HG03196 (cell line): Measurements from ENCODE around the gene TTK.

Experiments used
- ATAC-seq: cut with Tn5 transposase; IDR thresholded peaks from one replicate; pipeline ENCODE4 v1.9.1; 2021; ENCODE audit not compliant: unreplicated experiment

The TTK gene

DNA sequence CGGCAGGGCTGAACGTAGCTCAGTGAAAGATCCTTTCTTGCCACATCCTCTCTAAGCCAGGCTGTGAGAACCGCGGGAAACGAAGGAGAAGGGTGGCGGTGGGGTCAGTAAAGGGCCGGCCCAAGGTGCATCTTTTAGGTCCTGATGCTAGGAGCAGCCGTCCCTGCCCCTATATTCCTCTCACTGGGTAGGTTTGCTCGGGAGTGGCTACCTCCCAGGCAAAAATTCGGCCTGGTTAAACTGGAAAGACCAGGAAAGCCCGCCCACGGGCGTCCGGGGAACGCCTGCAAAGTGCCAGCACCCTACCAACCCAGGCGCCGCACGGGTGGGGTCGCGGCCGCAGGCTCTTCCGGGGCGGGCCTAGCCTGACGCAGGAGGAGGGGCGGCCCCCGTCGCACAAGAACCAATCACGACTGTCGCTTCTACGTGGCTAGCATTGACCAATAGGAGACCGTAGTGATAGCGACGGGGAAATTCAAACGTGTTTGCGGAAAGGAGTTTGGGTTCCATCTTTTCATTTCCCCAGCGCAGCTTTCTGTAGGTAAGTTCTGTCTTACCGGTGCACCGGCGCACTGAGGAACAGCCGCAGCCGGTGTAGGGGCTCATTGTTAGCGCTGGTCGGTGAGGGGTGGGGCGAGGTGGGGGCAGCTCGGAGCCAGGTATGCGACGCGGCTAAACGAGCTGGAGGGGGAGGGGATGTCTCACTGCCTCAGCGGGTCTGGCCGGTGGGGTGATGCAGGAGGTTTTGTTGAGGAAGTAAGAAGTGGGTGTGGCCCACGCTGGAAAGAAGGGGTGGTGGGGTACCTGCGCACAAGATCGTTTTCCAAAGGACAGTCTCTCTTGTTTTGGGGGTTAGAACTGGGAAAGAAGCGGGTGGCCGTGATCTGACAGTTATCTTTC, at the start of gene TTK:
Gene TTK (plus strand): TSS at position 477 of the 900 bp plus-strand sequence. CDS start 1,195 bp downstream, outside the sequence.
- peak; percentile 100 for ATAC-seq

DNA sequence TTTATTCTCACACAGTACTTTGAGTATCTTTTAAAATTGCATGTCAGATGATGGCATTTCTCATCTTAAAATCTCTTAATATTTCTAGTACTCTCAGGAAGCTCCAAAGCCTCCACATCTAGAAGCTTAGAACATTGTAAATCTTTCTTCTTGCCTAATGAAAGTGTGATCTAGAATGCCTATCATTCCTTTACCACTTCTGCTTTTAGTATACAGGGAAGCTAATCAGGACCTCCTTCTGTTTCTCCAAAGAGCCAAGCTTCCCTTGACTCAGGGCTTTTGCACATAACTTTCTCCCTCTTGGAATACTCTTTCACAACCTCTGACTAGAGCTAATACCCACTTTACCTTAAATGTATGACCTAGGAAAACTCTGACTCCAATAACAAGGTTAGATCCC, 49.6 kb upstream of the TTK start:
- no peak for ATAC-seq

DNA sequence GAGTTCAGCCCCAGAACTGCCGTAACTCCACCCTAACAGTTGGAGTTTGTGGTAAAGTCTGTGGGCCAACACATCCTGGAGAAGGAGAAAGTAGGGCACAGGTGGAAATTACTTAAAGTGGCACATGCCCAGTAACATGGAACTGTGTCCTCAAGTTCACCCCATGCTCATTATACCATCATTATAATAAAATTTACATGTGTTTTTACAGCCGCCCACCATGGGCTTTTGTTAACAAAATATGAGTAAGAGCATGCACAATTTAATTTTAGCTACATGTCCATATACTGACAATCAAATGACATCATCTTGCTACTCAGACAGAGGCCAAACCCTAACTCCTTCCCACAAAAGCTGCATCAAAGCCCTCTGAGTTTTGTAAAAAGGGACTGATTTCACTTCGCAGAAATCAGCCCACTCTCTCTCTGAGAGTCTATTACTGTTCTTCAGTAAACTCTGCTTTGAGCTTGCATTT, 39.8 kb upstream of the TTK start:
- no peak for ATAC-seq

DNA sequence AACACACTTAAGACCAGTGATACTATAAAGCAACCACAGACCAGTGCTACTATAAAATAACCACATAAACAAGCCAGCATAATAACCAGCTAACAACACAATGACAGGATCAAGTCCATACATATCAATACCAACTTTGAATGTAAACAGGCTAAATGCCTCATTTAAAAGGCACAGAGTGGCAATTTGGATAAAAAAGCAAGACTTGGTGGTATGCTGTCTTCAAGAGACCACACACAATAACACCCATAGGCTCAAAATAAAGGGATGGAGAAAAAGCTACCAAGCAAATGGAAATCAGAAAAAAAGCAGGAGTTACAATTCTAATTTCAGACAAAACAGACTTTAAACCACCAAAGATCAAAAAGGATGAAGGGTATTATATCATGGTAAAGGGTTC, 37.3 kb upstream of the TTK start:
- no peak for ATAC-seq

DNA sequence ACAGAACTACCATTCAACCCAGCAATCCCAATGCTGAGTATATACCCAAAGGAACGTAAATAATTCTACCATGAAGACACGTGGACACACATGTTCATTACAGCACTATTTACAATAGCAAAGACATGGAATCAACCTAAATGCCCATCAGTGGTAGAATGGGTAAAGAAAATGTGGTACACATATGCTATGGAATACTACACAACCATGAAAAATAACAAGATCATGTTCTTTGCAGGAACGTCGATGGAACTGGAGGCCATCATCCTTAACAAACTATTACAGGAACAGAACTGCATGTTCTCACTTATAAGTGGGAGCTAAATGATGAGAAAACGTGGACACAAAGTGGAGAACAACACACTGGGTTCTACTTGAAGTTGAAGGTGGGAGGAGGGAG, 34.7 kb upstream of the TTK start:
- ATAC-seq: no peak

DNA sequence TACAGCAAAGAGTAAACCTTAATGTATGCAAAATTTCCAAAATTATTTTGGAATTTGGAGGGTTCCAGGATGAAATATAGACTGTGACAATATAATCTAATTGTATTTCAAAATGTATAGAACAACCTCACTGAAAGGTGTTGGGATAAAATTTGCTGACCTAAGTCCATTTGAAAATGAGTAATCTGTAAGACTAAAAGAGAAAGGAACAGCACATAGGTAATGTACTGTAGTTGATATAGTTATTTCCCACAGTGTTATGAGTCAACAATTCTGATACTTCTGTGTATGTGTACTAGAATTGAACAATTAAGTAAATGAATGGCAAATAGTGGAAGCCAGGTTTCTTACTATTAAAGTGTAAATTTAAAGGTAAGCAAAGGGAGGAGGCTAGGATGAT, 33.3 kb upstream of the TTK start:
- ATAC-seq: no peak

DNA sequence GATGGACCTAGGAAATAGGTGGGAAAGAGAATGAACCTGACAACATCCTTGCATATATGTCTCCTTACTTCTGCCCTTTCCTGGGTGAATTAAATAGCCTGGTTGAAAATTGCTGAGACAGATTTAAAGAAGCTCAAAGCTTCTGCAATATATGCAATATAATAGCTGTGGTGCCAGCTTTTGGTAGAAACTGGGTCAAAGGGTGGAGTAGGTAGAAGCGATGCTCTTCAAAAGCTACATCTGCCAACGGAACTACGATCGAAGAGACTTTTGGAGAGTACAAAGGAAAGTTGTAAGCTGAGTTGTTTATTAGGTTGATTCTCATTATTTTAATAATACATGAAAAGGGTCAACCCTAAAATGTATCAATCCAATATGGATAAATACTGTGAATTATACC, 22.8 kb upstream of the TTK start:
- ATAC-seq: no peak

DNA sequence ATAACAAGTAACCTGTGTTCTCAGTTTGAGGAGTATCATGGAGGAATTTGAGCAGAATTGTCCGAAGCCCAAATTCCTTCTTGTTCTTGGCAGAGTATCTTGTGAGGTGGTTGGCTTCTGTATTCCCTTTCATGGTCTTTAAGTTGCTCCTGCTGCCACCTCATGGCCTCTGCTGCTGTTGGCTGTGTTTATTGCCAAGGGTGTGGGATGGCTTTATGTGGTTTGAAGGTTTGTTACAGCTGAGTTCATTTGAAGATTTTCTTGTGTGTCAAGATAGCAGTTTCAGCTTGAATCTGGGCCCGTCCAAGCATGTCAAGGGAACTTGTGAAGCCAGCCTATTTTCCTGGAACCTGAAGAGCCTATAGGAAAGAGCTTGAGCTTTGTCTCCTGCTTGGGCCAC, 20.2 kb upstream of the TTK start:
- ATAC-seq: peak; percentile 56

DNA sequence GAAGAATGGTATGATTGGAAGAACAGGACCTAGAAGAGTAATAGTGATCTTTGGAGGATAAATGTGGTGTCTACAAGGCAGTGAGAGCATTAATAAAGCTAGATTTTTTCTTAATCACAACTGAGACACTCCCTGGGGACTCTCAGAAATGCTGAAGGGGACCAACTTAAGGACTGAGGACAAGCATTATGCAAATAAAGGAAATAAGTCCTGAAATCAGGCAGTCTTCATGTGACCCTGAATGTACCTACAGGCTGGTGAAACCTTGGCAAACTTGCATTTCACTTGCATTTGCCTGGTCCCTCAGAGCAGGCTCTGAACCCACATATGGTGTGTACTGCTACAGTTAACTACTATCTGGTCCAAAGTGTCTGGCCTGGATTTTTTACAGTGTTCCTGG, 19.3 kb upstream of the TTK start:
- ATAC-seq: no peak

DNA sequence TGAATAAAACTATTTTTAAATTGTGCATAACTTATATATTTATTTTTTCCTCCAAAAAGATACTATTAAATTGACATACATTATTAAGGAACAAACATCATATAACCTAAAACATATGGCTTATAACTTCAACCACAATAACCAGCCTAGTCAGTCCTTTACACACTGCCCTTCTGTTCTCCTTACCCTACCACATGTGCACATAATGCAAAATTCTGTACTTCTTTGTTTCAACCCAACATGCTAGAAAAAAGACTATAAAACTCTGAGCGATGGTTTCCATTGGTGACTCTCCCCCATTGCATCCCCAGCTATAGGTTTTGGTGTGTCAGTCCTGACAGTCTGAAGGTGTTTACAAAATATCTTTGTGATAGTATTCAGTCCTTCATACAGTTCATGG, 14.8 kb upstream of the TTK start:
- ATAC-seq: no peak

DNA sequence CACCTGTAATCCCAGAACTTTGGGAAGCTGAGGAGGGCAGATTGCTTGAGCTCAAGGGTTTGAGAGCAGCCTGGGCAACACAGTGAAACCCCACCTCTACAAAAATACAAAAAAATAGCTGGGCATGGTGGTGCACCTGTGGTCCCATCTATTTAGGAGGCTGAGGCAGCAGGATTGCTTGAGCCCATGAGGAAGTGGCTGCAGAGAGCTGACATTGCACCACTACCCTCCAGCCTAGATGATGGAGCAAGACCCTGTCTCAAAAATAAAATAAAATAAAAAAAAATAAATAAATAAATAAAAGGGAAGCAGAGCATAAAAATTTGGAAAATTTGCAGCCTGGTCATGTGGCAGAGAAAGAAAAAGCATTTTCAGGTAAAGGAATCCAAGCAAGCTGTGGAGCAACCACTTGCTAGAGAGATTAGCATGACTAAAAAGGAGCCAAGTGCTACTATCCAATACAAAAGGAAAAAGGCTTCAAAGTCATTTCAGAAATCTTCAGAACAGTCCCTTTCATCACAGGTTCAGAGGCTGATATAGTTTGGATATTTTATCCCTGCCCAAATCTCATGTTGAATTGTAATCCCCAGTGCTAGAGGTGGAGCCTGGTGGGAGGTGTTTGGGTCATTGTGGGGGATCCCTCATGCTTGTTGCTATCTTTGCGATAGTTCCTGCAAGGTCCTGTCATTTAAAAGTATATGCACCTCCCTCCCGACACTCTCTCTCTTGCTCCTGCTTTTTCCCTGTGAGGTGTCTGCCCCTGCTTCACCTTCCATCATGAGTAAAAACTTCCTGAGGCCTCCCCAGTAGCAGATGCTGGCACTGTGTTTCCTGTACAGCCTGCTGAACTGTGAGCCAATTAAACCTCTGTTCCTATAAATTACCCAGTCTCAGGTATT, 11.2 kb upstream of the TTK start:
- no peak for ATAC-seq

DNA sequence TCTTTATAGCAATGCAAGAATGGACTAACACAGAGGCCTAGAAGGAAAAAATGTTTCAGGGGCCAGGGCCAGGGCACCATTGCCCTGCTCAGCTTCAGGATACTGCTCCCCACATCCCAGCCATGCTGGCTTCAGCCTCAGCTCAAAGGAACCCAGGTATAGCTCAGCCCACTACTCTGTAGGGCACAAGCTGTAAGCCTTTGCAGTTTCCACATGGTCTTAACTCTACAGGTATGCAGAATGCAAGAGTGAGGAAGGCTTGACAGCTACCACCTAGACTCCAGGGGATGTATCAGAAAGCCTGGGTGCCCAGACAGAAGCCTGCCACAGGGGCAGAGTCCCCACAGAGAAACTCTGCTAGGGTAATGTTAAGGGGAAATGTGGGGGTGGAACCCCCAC, 10.5 kb upstream of the TTK start:
- ATAC-seq: no peak

DNA sequence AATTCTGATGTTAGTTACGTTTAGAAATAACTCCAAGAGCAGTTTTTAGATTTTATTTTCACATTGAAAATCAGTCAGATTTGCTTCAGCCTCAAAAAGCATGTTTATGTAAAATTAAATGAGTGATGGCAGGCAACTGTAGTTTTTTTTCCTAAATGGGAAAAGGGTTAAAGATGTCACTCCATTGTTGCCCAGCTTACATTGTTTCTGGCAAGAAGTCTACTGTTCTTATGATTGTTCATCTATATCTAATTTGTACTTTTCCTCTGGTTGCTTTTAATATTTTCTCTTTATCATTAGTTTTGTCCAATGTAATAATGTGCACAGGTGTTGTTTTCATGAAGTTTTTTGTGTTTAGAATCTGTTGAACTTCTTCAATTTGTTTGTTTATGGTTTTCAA, 6.7 kb upstream of the TTK start:
- no peak for ATAC-seq

DNA sequence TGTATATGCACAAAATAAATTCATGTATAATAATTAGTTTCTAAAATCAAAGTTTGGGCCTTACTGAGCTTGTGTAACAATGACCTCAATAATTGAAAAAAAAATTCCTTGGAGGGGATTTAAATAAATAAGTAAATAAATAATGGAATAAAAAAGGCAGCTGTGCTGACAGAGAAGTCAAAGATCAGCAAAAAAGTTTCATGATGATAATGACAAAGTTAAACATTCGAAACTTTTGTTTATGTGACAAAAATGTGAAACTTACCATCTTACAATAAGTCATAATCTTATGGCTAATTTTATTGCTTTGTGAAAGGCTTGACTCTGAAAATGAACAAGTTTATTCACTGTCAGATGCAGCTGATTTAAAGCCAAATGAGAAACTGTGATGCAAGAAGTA, 3.1 kb upstream of the TTK start:
- no peak for ATAC-seq

DNA sequence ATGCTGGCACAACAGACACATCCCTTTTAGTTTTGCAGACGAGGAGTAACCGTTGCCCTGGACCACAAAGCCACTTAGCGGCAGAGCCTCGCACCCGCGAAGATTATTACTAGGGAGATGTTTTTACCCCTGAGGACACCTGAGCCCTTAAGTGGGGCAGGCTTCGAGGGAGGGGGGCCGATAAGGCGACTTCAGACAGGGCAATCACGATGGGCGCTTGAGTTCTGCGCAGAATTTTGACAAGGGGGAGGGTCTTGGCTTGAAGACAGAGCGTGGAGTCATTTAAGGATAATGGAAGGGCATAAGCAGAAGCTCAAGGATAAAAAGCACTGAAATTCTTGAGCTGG, 650 bp upstream of the TTK start:
- ATAC-seq: peak; percentile 8

DNA sequence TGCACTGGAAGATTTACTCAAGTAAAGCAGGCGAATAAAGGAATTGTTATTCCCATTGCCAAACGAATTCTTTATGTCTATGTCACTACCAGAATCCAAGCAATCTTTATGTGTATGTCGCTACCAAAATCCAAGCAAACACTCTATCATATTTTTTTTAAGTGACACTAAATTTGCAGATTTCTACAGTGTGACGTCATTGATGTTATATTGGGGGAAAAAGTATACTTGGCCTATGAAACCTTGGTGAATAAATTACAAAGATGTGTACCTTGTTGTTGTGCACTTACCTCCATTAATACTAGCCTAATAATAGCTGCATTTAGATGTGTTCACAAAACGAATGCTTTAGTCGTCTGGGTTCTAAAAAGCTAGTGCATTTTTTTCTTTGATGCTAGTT, 957 bp downstream of the TTK start:
- no peak for ATAC-seq

DNA sequence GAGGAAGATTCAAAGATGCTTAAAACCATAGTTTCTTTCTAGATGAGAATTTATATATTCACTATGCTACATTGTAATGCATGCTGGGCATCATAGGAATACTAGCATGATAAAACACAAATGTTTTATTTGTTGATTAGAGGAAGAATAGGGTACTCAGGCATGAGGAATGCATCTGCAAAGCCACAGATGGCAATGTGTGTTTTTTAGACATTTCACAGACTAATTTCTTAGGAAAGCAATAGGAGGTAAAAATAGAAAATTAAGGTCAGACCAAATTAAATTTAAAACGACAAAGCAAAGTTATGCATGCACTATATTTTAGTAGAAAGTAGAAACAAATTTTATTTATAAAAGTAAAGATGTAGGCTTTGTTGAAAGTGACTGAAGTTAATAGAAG, 2.1 kb downstream of the TTK start:
- ATAC-seq: no peak

DNA sequence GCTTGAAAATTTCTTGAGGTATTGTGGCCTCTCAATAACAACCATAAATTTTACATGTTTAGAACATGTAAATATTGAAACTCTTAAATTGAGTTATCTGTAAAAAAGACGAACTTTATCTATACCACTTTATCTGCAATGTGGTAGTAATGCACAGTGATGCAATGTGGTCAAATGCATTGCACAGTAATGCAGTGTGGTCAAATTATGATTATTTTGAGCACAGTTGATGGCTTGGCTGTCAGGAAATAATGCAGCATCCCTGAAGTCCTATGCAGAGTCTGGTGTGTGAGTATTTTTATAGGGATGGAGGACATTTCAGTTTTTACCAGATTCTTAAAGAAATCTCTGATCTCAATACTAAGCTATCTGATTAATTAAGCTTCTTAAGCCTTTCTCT, 5.1 kb downstream of the TTK start:
- no peak for ATAC-seq

DNA sequence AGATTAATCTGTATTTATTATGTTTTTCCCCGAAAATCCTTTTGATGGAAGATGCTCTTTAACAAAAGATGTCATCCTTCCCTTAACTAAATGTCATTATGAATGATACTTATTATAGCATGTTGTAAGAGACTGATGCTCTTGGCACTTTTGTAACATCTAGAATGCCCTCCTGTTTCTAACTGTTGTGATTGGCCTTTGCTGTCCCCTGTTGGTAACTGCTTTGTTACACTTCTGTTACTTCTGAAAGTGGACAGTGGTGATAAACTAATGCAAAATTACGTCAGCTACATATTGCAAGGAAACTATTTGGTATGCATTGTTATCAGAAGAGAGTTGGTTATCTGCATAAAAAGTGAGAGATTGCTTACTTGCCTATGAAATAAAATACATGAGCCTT, 5.8 kb downstream of the TTK start:
- no peak for ATAC-seq

DNA sequence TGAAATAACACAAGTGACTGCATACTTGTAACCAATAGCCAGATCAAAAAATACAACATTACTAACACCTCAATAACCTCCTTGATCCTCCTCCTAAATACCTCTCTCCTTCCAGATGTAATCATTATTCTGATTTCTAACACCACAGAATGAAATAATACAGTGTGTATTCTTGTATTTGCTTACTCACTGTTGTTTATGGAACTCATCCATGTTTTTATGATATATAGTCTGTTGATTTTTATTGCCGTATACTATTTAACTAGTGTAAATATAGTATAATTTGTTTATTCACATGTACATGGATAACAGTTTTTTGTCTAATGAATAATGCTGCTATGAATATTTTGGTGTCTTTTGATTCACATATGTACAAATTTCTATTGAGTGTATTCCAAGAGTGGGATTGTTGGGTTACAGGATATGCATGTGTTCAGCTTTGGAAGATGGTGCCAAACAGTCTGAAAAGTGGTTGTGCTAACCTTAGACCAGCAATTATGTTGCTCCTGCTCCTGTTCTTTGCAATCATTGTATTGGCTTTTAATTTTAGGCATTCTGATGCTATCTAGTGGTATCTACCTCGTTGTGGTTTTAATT, 11.5 kb downstream of the TTK start:
- no peak for ATAC-seq

DNA sequence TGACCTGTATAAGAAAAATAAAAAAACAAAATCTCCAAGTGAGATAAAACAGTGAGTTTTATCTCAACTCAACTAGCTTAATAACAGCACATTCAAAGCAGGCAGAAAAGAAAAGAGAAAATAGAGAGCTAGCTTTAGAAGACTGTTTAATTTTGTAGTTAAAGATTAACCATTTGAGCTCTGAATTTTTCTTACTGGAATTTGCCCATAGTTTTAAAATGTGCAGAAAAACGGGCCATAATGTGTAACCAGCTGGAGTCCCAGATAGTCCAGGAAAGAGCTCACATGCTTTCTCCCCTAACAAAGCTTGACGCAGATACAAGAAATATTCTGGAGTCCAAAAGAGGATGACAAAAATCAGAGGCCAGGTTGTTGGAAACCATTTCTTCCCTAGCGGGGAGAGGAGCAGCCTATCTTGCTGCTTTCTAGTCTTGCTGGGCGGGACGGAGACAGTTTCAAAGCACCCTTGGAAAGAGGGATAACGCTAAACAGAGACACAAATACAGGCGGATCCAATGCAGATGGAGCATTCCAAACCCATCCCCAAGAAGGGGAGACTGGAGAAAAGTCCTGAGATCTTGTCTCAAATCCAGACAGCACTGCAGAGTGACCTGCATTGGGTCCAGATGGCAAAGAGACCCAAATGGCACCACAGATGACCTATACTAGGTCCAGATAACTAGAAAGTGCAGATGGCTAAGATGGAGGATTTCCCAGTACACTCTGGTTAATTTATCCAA, 16.1 kb downstream of the TTK start:
- no peak for ATAC-seq
